H1 (cell line): Measurements from ENCODE around the gene MOSMO. TPM values are rescaled to one million over a fixed set of nuclear protein-coding genes. Genes with fewer than 3 reads are reported as not detected.

ENCODE experiments used
- CTCF ChIA-PET: fragments of 300-600 bp; sonication (Branson Sonifier 250); formaldehyde crosslinking; loops from one replicate; lab custom pipeline; 2021; ENCODE audit not compliant: partially characterized antibody; lab: Charles Lee
- POLR2A ChIA-PET: fragments of 300-600 bp; sonication (Branson Sonifier 250); formaldehyde crosslinking; loops from one replicate; lab custom pipeline; 2021; ENCODE audit warnings: inconsistent platforms; ENCODE audit not compliant: partially characterized antibody; lab: Charles Lee
- DNase-seq, 2 experiments: peaks; one replicate each; pipeline versions ENCODE4 v3.0.0 to v3.0.0-alpha.2; 2010 to 2022; ENCODE audit warnings: low spot score in 2 of 2, low read depth in 1 of 2, mixed read lengths in 1 of 2
- FAIRE-seq: peaks from 2 replicates; lab custom pipeline; 2011; peaks lifted over from hg19 to GRCh38; lab: Jason Lieb, UNC
- H2AFZ ChIP-seq: 2 replicates; pipeline ENCODE4 v1.8.1; 2012; ENCODE audit warnings: low read length, inconsistent platforms
- H2AK5ac ChIP-seq: 2 replicates; pipeline ENCODE4 v1.6.1; 2013; ENCODE audit warnings: low read depth, low read length
- H2BK120ac ChIP-seq: replicated peaks from 2 replicates; pipeline ENCODE3; 2013; ENCODE audit warnings: low read depth, low read length, inconsistent platforms
- H2BK12ac ChIP-seq: 2 replicates; pipeline ENCODE4 v1.6.1; 2013; ENCODE audit warnings: low read depth, low read length
- H2BK15ac ChIP-seq: 2 replicates; pipeline ENCODE4 v1.6.1; 2013; ENCODE audit warnings: low read length
- H2BK20ac ChIP-seq: 2 replicates; pipeline ENCODE4 v1.6.1; 2013; ENCODE audit warnings: low read length
- H2BK5ac ChIP-seq: 2 replicates; pipeline ENCODE4 v1.6.1; 2013; ENCODE audit warnings: low read depth, low read length
- H3K14ac ChIP-seq: 2 replicates; pipeline ENCODE4 v1.6.1; 2013; ENCODE audit warnings: inconsistent platforms; ENCODE audit not compliant: insufficient read length
- H3K18ac ChIP-seq: 2 replicates; pipeline ENCODE4 v1.6.1; 2013; ENCODE audit warnings: low read length; ENCODE audit errors: extremely low read depth
- H3K23ac ChIP-seq: 2 replicates; pipeline ENCODE4 v1.6.1; 2013; ENCODE audit warnings: inconsistent platforms; ENCODE audit not compliant: insufficient read length
- H3K23me2 ChIP-seq: 2 replicates; pipeline ENCODE4 v1.6.1; 2013; ENCODE audit warnings: low read depth, low read length
- H3K27ac ChIP-seq: 2 replicates; pipeline ENCODE4 v1.6.1; 2011; ENCODE audit warnings: low read depth, low read length, inconsistent platforms
- H3K27me3 ChIP-seq, 4 experiments: replicated peaks in 1 of 4; 1 replicate in 1 of 4; 2 replicates in 3 of 4; pipeline versions ENCODE4 v1.6.1 to v1.8.1; 2011 to 2013; ENCODE audit warnings: low read length in 3 of 4, mild to moderate bottlenecking in 3 of 4, inconsistent platforms in 2 of 4, mixed read lengths in 2 of 4, moderate library complexity in 1 of 4; ENCODE audit not compliant: control insufficient read depth in 3 of 4, insufficient read depth in 3 of 4; ENCODE audit errors: extremely low read depth in 1 of 4
- H3K36me3 ChIP-seq, 4 experiments: 2 replicates each; pipeline versions ENCODE4 v1.6.1 to v1.8.1; 2011 to 2013; ENCODE audit warnings: mild to moderate bottlenecking in 4 of 4, low read length in 3 of 4, moderate library complexity in 2 of 4, control low read depth in 1 of 4, inconsistent platforms in 1 of 4; ENCODE audit not compliant: insufficient read depth in 4 of 4, control insufficient read depth in 2 of 4
- H3K4ac ChIP-seq: replicated peaks from 2 replicates; pipeline ENCODE3; 2013; ENCODE audit warnings: low read length, low read depth, mixed read lengths, inconsistent platforms; ENCODE audit not compliant: insufficient read length
- H3K4me1 ChIP-seq, 4 experiments: replicated peaks in 1 of 4; 1 replicate in 1 of 4; 2 replicates in 3 of 4; pipeline versions ENCODE4 v1.6.1 to v1.8.1; 2011 to 2013; ENCODE audit warnings: low read length in 3 of 4, inconsistent platforms in 2 of 4, mixed read lengths in 1 of 4; ENCODE audit not compliant: insufficient read depth in 4 of 4, control insufficient read depth in 3 of 4
- H3K4me2 ChIP-seq, 2 experiments: 2 replicates each; pipeline versions ENCODE4 v1.6.1 to v1.8.1; 2011 to 2013; ENCODE audit warnings: low read depth in 2 of 2, low read length in 2 of 2, control low read depth in 1 of 2, inconsistent platforms in 1 of 2, mild to moderate bottlenecking in 1 of 2; ENCODE audit not compliant: insufficient read depth in 1 of 2
- H3K4me3 ChIP-seq, 4 experiments: fragments of 200-600, 300-600 bp in 1 of 4; sonication (generic), shearing (Covaris generic), sonication (Bioruptor Twin) in 1 of 4; 2 replicates each; pipeline versions ENCODE4 v1.5.1 to v1.8.1; 2011 to 2016; ENCODE audit warnings: low read length in 4 of 4, low read depth in 3 of 4, control low read depth in 2 of 4, inconsistent platforms in 2 of 4, mild to moderate bottlenecking in 2 of 4, mixed read lengths in 1 of 4, moderate library complexity in 1 of 4; ENCODE audit not compliant: insufficient read depth in 2 of 4; ENCODE audit errors: extremely low read depth in 1 of 4
- H3K56ac ChIP-seq: replicated peaks from 2 replicates; pipeline ENCODE3; 2013; ENCODE audit warnings: low read depth, mild to moderate bottlenecking, mixed read lengths, low read length, inconsistent platforms; ENCODE audit not compliant: insufficient read length
- H3K79me1 ChIP-seq: 2 replicates; pipeline ENCODE4 v1.6.1; 2013; ENCODE audit warnings: low read depth, low read length, control low read depth
- H3K79me2 ChIP-seq, 2 experiments: 2 replicates each; pipeline versions ENCODE4 v1.6.1 to v1.8.1; 2012 to 2013; ENCODE audit warnings: low read length in 2 of 2, mild to moderate bottlenecking in 2 of 2, inconsistent platforms in 1 of 2; ENCODE audit not compliant: insufficient read depth in 2 of 2, control insufficient read depth in 1 of 2
- H3K9ac ChIP-seq, 4 experiments: replicated peaks in 1 of 4; 1 replicate in 1 of 4; 2 replicates in 3 of 4; pipeline versions ENCODE4 v1.6.1 to v1.8.1; 2011 to 2013; ENCODE audit warnings: low read depth in 3 of 4, low read length in 3 of 4, control low read depth in 2 of 4, mild to moderate bottlenecking in 2 of 4, moderate library complexity in 2 of 4, inconsistent platforms in 1 of 4; ENCODE audit errors: extremely low read depth in 1 of 4
- H3K9me3 ChIP-seq, 2 experiments: 2 replicates each; pipeline versions ENCODE4 v1.6.1 to v1.8.1; 2012 to 2013; ENCODE audit warnings: mild to moderate bottlenecking in 2 of 2, moderate library complexity in 2 of 2, control low read depth in 1 of 2, inconsistent platforms in 1 of 2, low read depth in 1 of 2, low read length in 1 of 2, mixed read lengths in 1 of 2; ENCODE audit not compliant: insufficient read depth in 2 of 2
- H4K20me1 ChIP-seq, 2 experiments: replicated peaks in 1 of 2; 2 replicates each; pipeline versions ENCODE3 to v1.8.1; 2011 to 2013; ENCODE audit warnings: inconsistent platforms in 2 of 2, low read length in 2 of 2, mild to moderate bottlenecking in 1 of 2; ENCODE audit not compliant: insufficient read depth in 2 of 2, control insufficient read depth in 1 of 2
- H4K5ac ChIP-seq: 2 replicates; pipeline ENCODE4 v1.6.1; 2013; ENCODE audit warnings: low read length, low read depth, mixed read lengths, inconsistent platforms; ENCODE audit not compliant: insufficient read length
- H4K8ac ChIP-seq: 2 replicates; pipeline ENCODE4 v1.8.0; 2013; ENCODE audit warnings: mild to moderate bottlenecking, moderate library complexity, low read length, inconsistent platforms; ENCODE audit not compliant: insufficient read depth; ENCODE audit errors: extremely low read depth
- H4K91ac ChIP-seq: replicated peaks from 2 replicates; pipeline ENCODE3; 2013; ENCODE audit warnings: low read length, mixed read lengths, inconsistent platforms; ENCODE audit not compliant: insufficient read length
- ATF3 ChIP-seq: IDR thresholded peaks from 2 replicates; pipeline ENCODE4 v1.6.1; 2011; ENCODE audit warnings: low read depth, mild to moderate bottlenecking, low read length; ENCODE audit not compliant: insufficient read depth
- HDAC2 ChIP-seq, 2 experiments: fragments of 300-600 bp in 1 of 2; sonication (generic) in 1 of 2; IDR thresholded peaks; 2 replicates each; pipeline ENCODE4 v1.6.1; 2011 to 2012; ENCODE audit warnings: low read depth in 2 of 2, low read length in 2 of 2, mild to moderate bottlenecking in 2 of 2, moderate library complexity in 2 of 2, borderline replicate concordance in 1 of 2, inconsistent platforms in 1 of 2
- JUN ChIP-seq: IDR thresholded peaks from 2 replicates; pipeline ENCODE4 v1.6.1; 2011; ENCODE audit warnings: low read depth, mild to moderate bottlenecking, improper control_type of control experiment, low read length
- SUZ12 ChIP-seq: fragments of 200-600 bp; sonication (generic); IDR thresholded peaks from 2 replicates; pipeline ENCODE4 v1.6.1; 2012; ENCODE audit warnings: mild to moderate bottlenecking, inconsistent platforms, low read length, moderate library complexity, mixed read lengths
- WGBS, 2 experiments: shearing (Covaris generic) in 1 of 2; methylation state at CpG; one replicate each; pipeline versions ENCODE4 v1.1.6 to v1.1.7; 2013 to 2015; ENCODE audit warnings: low lambda C conversion rate in 2 of 2, mixed read lengths in 2 of 2, inconsistent platforms in 1 of 2, low coverage in 1 of 2, missing lambda C conversion rate in 1 of 2; ENCODE audit not compliant: insufficient replicate concordance in 2 of 2, insufficient coverage in 1 of 2, insufficient read length in 1 of 2; ENCODE audit errors: extremely low coverage in 1 of 2, missing lambda C conversion rate in 1 of 2; 5-methylcytosine and 5-hydroxymethylcytosine counted together
- polyA plus RNA-seq, 7 experiments: library from polyadenylated mRNA; depleted of rRNA in 3 of 7; stranded (reverse) in 5 of 7; unstranded in 2 of 7; fragments of >200 nt in 5 of 7; fragments of 200-250 nt in 2 of 7; gene quantifications; 1 replicate in 5 of 7; 2 replicates in 1 of 7; 4 replicates in 1 of 7; pipeline versions ENCODE4 v1.2.1 to v1.2.3, GENCODE V29; 2011 to 2013; ENCODE audit warnings: missing spikeins in 2 of 7, mixed read lengths in 2 of 7
- total RNA-seq: library from RNA; stranded (reverse); fragmentation: NEBNext Ultra II Directional; extraction: Animal tissue kit (Norgen Biotek cat#: 25700); gene quantifications from 2 replicates; pipeline ENCODE4 v1.2.1, GENCODE V29; 2021

The MOSMO gene
- total and polyA plus RNA-seq, 2 of the 8 experiments (the other 6 are each of a cell fraction or from before 2014, with no cell fraction given): 8.6 to 14.8 TPM

DNA sequence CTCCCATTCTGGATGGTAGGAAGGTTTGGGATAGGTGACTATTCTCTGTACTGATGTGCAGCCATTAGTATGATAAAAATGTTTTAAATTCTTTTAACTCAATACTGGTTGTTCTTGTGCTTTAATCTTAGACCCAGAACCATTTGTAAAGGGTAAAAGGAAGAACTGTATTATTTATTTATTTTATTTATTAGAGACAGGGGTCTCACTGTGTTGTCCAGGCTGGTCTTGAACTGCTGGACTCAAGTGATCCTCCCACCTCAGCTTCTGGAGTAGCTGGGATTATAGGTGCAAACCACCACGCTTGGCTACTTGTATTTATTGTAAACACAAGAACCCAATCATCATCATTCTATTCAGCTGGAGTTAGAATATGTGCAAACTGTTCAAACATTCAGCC is 2.2 kb upstream of the MOSMO start:
- H3K27ac ChIP-seq: no peak overlapping the region

More for the DNA sequence above, 2.2 kb upstream of the MOSMO start:
- Histone ChIP-seq H4K91ac (no peak overlapping the region), H3K4me2 (no peak overlapping the region), H4K8ac (no peak overlapping the region), H3K4me1 (peaks cover 0 to 6% (median 1%) of the 10 kb centered on the region in 4 experiments; a peak in 1 of 7 replicates), H2BK5ac (no peak overlapping the region), H3K4ac (no peak overlapping the region), H4K5ac (no peak overlapping the region), H3K79me1 (0 out of 2 replicates have a peak, but pooled peaks cover 2% of the 10 kb centered on the region), H2BK12ac (no peak overlapping the region), H3K18ac (no peak overlapping the region), H3K56ac (no peak overlapping the region), H3K23ac (no peak overlapping the region), H2AFZ (no peak overlapping the region), H3K23me2 (peaks cover 8% of the 10 kb centered on the region; the same call in 1 of the 2 replicates), H2AK5ac (no peak overlapping the region), H2BK20ac (no peak overlapping the region), H2BK120ac (no peak overlapping the region), H3K27me3 (0 out of 7 replicates have a peak, but pooled peaks cover 0 to 2% (median under 1%) of the 10 kb centered on the region in 4 experiments), H2BK15ac (no peak overlapping the region), H3K79me2 (peaks cover 0 to 10% of the 10 kb centered on the region in 2 experiments; a peak in 2 of 4 replicates), H4K20me1 (no peaks in the 10 kb centered on the region), H3K9ac (no peak overlapping the region), H3K36me3 (no peaks in the 10 kb centered on the region), H3K9me3 (no peaks in the 10 kb centered on the region), H3K4me3 (no peak overlapping the region), H3K14ac (no peak overlapping the region)
- FAIRE-seq (no peak), DNase-seq (no peak)
- CTCF ChIA-PET: interaction anchor here (0.6 to 19.4 kb wide), 7 partner anchors 22 to 627 kb away, joined by 3 to 247 read pairs (median 7); no protein-coding TSS in a partner anchor
- WGBS, 2 experiments: 69% methylated on average over 1 of the region's 1 CpG; no CpG with 5 or more reads in 1 of the 2 experiments
- TF ChIP-seq ATF3: no peak
- no peak for TF ChIP-seq JUN
- TF ChIP-seq SUZ12: no peak
- no peak for TF ChIP-seq HDAC2 (IDR thresholded peaks at IDR 0.05; ENCODE audit: borderline replicate concordance in 1 of 2, low read depth in 2 of 2, low read length in 2 of 2)
- POLR2A ChIA-PET: interaction anchor here (1.2 kb wide), 1 partner anchor 52 kb away, joined by 3 read pairs; the partner anchor contains the start of gene UQCRC2
